Activated CD4-positive, alpha-beta T cell treated with anti-CD3 and anti-CD28 coated beads, Interleukin-2, amount 10 ng/mL, durations not matched to agents 24 days and 14 days (primary cell): ENCODE results near the gene TYMP. TPM values are rescaled to one million over a fixed set of nuclear protein-coding genes. Genes with fewer than 3 reads are reported as not detected.
A peak's percentile ranks its signal among the peaks of the same experiment; 100 is the strongest.

Experiments used
- DNase-seq: peaks from one replicate; pipeline ENCODE4 v3.0.0; 2022
- H3K27ac Mint-ChIP-seq: one replicate; pipeline ENCODE4 v1.8.0; 2022; ENCODE audit warnings: mild to moderate bottlenecking, mixed read lengths
- H3K27me3 Mint-ChIP-seq: one replicate; pipeline ENCODE4 v1.8.0; 2022; ENCODE audit warnings: mixed read lengths
- H3K36me3 Mint-ChIP-seq: one replicate; pipeline ENCODE4 v1.8.0; 2022; ENCODE audit warnings: low read depth, mild to moderate bottlenecking, mixed read lengths
- H3K4me1 Mint-ChIP-seq: one replicate; pipeline ENCODE4 v1.8.0; 2021; ENCODE audit warnings: mixed read lengths
- H3K4me3 Mint-ChIP-seq: one replicate; pipeline ENCODE4 v1.8.0; 2022; ENCODE audit warnings: mild to moderate bottlenecking, moderate library complexity, mixed read lengths
- H3K9me3 Mint-ChIP-seq: one replicate; pipeline ENCODE4 v1.8.0; 2021; ENCODE audit warnings: mixed read lengths
- intact Hi-C: fragments of 100-400 bp; cut with micrococcal nuclease; formaldehyde crosslinking; loops from one replicate; pipeline ENCODE4 v1.15.1; 2023
- total RNA-seq: library from RNA; stranded (reverse); gene quantifications from 2 replicates; pipeline ENCODE4 v1.2.3, GENCODE V29; 2022

Gene TYMP
- total RNA-seq, 1 donor from 2014 or later = 63.0 TPM

- intact Hi-C loops = loop anchor here (2.0 to 5.0 kb wide), 3 partner anchors 56 to 566 kb away; partner anchors contain the start of genes HDAC10 and PIM3
- Mint-ChIP-seq H3K36me3 (peaks cover 32% of the 10 kb centered on the region), H3K4me1 (peaks cover 39% of the 10 kb centered on the region), H3K9me3 (no peaks in the 10 kb centered on the region), H3K4me3 (peak overlapping the region; percentile 90), H3K27me3 (no peaks in the 10 kb centered on the region), H3K27ac (peak overlapping the region; percentile 87)
- peak; percentile 68 for DNase-seq
Measured at GRCh38 chr22:50527921-50528681, 1.7 kb downstream of the TYMP start.

- Mint-ChIP-seq H3K36me3 (peaks cover 35% of the 10 kb centered on the region), H3K9me3 (no peaks in the 10 kb centered on the region), H3K4me1 (peaks cover 32% of the 10 kb centered on the region), H3K4me3 (peak overlapping the region; percentile 90), H3K27me3 (no peaks in the 10 kb centered on the region), H3K27ac (peak overlapping the region; percentile 87)
- intact Hi-C loops = loop anchor here (1.0 to 5.0 kb wide), 4 partner anchors 36 to 565 kb away; partner anchors contain the start of genes HDAC10 and PIM3
- DNase-seq = peak; percentile 82
Measured at GRCh38 chr22:50526834-50527801, 2.7 kb downstream of the TYMP start.

- Mint-ChIP-seq H3K4me1 (peaks cover 32% of the 10 kb centered on the region), H3K9me3 (no peaks in the 10 kb centered on the region), H3K4me3 (peak overlapping the region; percentile 90), H3K27me3 (no peaks in the 10 kb centered on the region), H3K36me3 (peaks cover 35% of the 10 kb centered on the region), H3K27ac (peak overlapping the region; percentile 87)
- intact Hi-C loops = loop anchor here (1.0 to 5.0 kb wide), 4 partner anchors 37 to 564 kb away; partner anchors contain the start of genes HDAC10 and PIM3
- peak; percentile 96 for DNase-seq
Measured at GRCh38 chr22:50526108-50526833, 3.5 kb downstream of the TYMP start.

- Mint-ChIP-seq H3K27ac (peak overlapping the region; percentile 78), H3K9me3 (no peaks in the 10 kb centered on the region), H3K4me3 (peak overlapping the region; percentile 90), H3K27me3 (no peaks in the 10 kb centered on the region), H3K36me3 (peaks cover 37% of the 10 kb centered on the region), H3K4me1 (peaks cover 32% of the 10 kb centered on the region)
- DNase-seq = no peak
- intact Hi-C loops = loop anchor here (1.0 to 5.0 kb wide), 7 partner anchors 17 to 563 kb away; partner anchors contain the start of genes HDAC10, NCAPH2 and PIM3
Measured at GRCh38 chr22:50525858-50526107, 4.0 kb downstream of the TYMP start.

- Mint-ChIP-seq H3K4me1 (peaks cover 32% of the 10 kb centered on the region), H3K27ac (peak within 1 kb of the TSS; percentile 88), H3K27me3 (no peaks in the 10 kb centered on the region), H3K36me3 (peaks cover 36% of the 10 kb centered on the region), H3K9me3 (no peaks in the 10 kb centered on the region), H3K4me3 (peak within 1 kb of the TSS; percentile 90)
- intact Hi-C loops = loop anchor here (1.0 to 5.0 kb wide), 5 partner anchors 17 to 563 kb away; partner anchors contain the start of genes NCAPH2 and PIM3
- DNase-seq = peak; percentile 99
Measured at GRCh38 chr22:50525104-50525857, 4.5 kb downstream of the TYMP start, which contains the start of gene SCO2. TSS of gene SCO2 (minus strand) at chr22:50525598. CDS start at chr22:50524411, 1,187 bp downstream.

- intact Hi-C loops = loop anchor here (1.0 to 5.0 kb wide), 5 partner anchors 16 to 562 kb away; partner anchors contain the start of genes NCAPH2 and PIM3
- Mint-ChIP-seq H3K36me3 (peaks cover 41% of the 10 kb centered on the region), H3K4me3 (peak overlapping the region; percentile 90), H3K9me3 (no peaks in the 10 kb centered on the region), H3K27ac (peak overlapping the region; percentile 88), H3K4me1 (peaks cover 32% of the 10 kb centered on the region), H3K27me3 (no peaks in the 10 kb centered on the region)
- DNase-seq = no peak
Measured at GRCh38 chr22:50524676-50525103, 5.1 kb downstream of the TYMP start.

- Mint-ChIP-seq H3K9me3 (no peaks in the 10 kb centered on the region), H3K27ac (peak overlapping the region; percentile 88), H3K4me3 (peak overlapping the region; percentile 90), H3K36me3 (peaks cover 45% of the 10 kb centered on the region), H3K27me3 (no peaks in the 10 kb centered on the region), H3K4me1 (peaks cover 32% of the 10 kb centered on the region)
- intact Hi-C loops = no loop called here
- DNase-seq = peak; percentile 66
Measured at GRCh38 chr22:50523806-50524675, 5.8 kb downstream of the TYMP start.

GRCh38 chr22:50523458-50523805, 6.4 kb downstream of the TYMP start:
- Mint-ChIP-seq H3K36me3 (peaks cover 43% of the 10 kb centered on the region), H3K27me3 (no peaks in the 10 kb centered on the region), H3K4me1 (peaks cover 26% of the 10 kb centered on the region), H3K4me3 (peak overlapping the region; percentile 43), H3K27ac (no peak overlapping the region), H3K9me3 (no peaks in the 10 kb centered on the region)
- no peak for DNase-seq
- intact Hi-C loops = no loop called here

- H3K27me3 Mint-ChIP-seq = no peaks in the 10 kb centered on the region
- no peaks in the 10 kb centered on the region for H3K9me3 Mint-ChIP-seq
- H3K4me1 Mint-ChIP-seq = peaks cover 22% of the 10 kb centered on the region
- intact Hi-C loops = no loop called here
- no peak overlapping the region for H3K27ac Mint-ChIP-seq
- peaks cover 38% of the 10 kb centered on the region for H3K36me3 Mint-ChIP-seq
- DNase-seq = no peak
- H3K4me3 Mint-ChIP-seq = peak overlapping the region; percentile 43
Measured at GRCh38 chr22:50522806-50523438, 6.9 kb downstream of the TYMP start.

GRCh38 chr22:50522208-50522805, 7.5 kb downstream of the TYMP start:
- no peaks in the 10 kb centered on the region for H3K9me3 Mint-ChIP-seq
- no peak overlapping the region for H3K27ac Mint-ChIP-seq
- peaks cover 36% of the 10 kb centered on the region for H3K36me3 Mint-ChIP-seq
- peaks cover 16% of the 10 kb centered on the region for H3K4me1 Mint-ChIP-seq
- no peaks in the 10 kb centered on the region for H3K27me3 Mint-ChIP-seq
- no peak for DNase-seq
- intact Hi-C loops = no loop called here
- H3K4me3 Mint-ChIP-seq = no peak overlapping the region

- Mint-ChIP-seq H3K27ac (no peak overlapping the region), H3K4me1 (peaks cover 10% of the 10 kb centered on the region), H3K4me3 (no peak overlapping the region), H3K9me3 (no peaks in the 10 kb centered on the region), H3K27me3 (no peaks in the 10 kb centered on the region), H3K36me3 (peaks cover 33% of the 10 kb centered on the region)
- DNase-seq = no peak
- intact Hi-C loops = no loop called here
Measured at GRCh38 chr22:50521710-50522109, 8.1 kb downstream of the TYMP start.
